Left lobe of liver (tissue), 2 donors: ENCODE measurements around the gene NEDD4. TPM values are rescaled to one million over a fixed set of nuclear protein-coding genes. Genes with fewer than 3 reads are reported as not detected.
"Not testable (repeated sequence)": the region's sequence is repeated elsewhere in the genome, so short reads cannot be mapped to it uniquely, and the experiment has no call there.

Experiments
- ATAC-seq: fragments of 200-7000 bp; cut with Tn5 transposase; one replicate; pipeline ENCODE4 v1.9.1; 2020; ENCODE audit warnings: mild to moderate bottlenecking, moderate library complexity
- DNase-seq: peaks from one replicate; pipeline ENCODE4 v3.0.0-alpha.2; 2020; ENCODE audit warnings: low spot score
- total RNA-seq: library from RNA; stranded (reverse); gene quantifications from one replicate; pipeline ENCODE4 v1.2.1, GENCODE V29; 2021
- donor health status: DM: no; HTN: no; CAD: no; lungs with moderate emphysema.
- donor health status: DM: no; HTN: yes; CAD: no.

Gene NEDD4
- total RNA-seq, 1 donor from 2014 or later, result 15.3 TPM

- DNase-seq, result no peak
- ATAC-seq, result no peak
Observed at GRCh38 chr15:55786341-55786740, 207.1 kb downstream of the NEDD4 start.

GRCh38 chr15:55785593-55785992 lies 207.8 kb downstream of the NEDD4 start:
- not testable (repeated sequence) for ATAC-seq, DNase-seq

- DNase-seq (no peak), ATAC-seq (no peak)
Observed at GRCh38 chr15:55784286-55784685, 209.1 kb downstream of the NEDD4 start.

GRCh38 chr15:55782901-55783300 lies 210.5 kb downstream of the NEDD4 start:
- DNase-seq (no peak), ATAC-seq (no peak)

- no peak for DNase-seq
- no peak for ATAC-seq
Observed at GRCh38 chr15:55780292-55780691, 213.1 kb downstream of the NEDD4 start.

GRCh38 chr15:55778932-55779331 lies 214.5 kb downstream of the NEDD4 start:
- DNase-seq, result no peak
- ATAC-seq, result no peak
